Measurements from ENCODE around the gene FARP1. TPM values are rescaled to one million over a fixed set of nuclear protein-coding genes. Genes with fewer than 3 reads are reported as not detected.
A peak's percentile ranks its signal among the peaks of the same experiment; 100 is the strongest.

FARP1 gene
- total and polyA plus RNA-seq, 2 of the 13 experiments (the other 11 are each of a cell fraction or from before 2014, with no cell fraction given): 70.6 to 126 TPM

GRCh38 chr13:98265692-98266551, 123.0 kb downstream of the FARP1 start (continued):
- no peak for TF ChIP-seq MAZ (IDR thresholded peaks at IDR 0.05; ENCODE audit: borderline replicate concordance, low read depth, low read length)
- TF ChIP-seq MAZ (CRISPR knock-in tag; IDR thresholded peaks at IDR 0.05; ENCODE audit: low read depth): no peak; the same call in 1 of the 2 replicates
- TF ChIP-seq RERE (CRISPR knock-in tag; IDR thresholded peaks at IDR 0.05; ENCODE audit: low read depth): 0 out of 2 replicates have a peak, but pooled peaks have one; percentile 30
- peak; percentile 68; the same call in 1 of the 2 replicates for TF ChIP-seq ZBTB39 (CRISPR knock-in tag; IDR thresholded peaks at IDR 0.05)
- no peak for TF ChIP-seq MTF1 (CRISPR knock-in tag; IDR thresholded peaks at IDR 0.05)
- peak; percentile 39; the same call in 1 of the 2 replicates for TF ChIP-seq ZNF614 (CRISPR knock-in tag; IDR thresholded peaks at IDR 0.05; ENCODE audit: borderline replicate concordance)
- no peak for TF ChIP-seq HNRNPLL (IDR thresholded peaks at IDR 0.05; ENCODE audit: low read depth, low read length, poor library complexity, severe bottlenecking)
- TF ChIP-seq RFX3 (CRISPR knock-in tag; IDR thresholded peaks at IDR 0.05): no peak
- TF ChIP-seq ZNF414 (CRISPR knock-in tag; IDR thresholded peaks at IDR 0.05): peak; percentile 69; the same call in 1 of the 2 replicates
- TF ChIP-seq PRDM10 (CRISPR knock-in tag; IDR thresholded peaks at IDR 0.05; ENCODE audit: low read depth): no peak
- no peak for TF ChIP-seq PRPF4 (IDR thresholded peaks at IDR 0.05; ENCODE audit: low read depth, low read length, poor library complexity, severe bottlenecking)
- TF ChIP-seq ARHGAP35 (CRISPR knock-in tag; IDR thresholded peaks at IDR 0.05; ENCODE audit: borderline replicate concordance): no peak
- TF ChIP-seq ZNF292 (CRISPR knock-in tag; IDR thresholded peaks at IDR 0.05; ENCODE audit: borderline replicate concordance, low read depth): peak; percentile 87; the same call in 1 of the 2 replicates
- no peak for TF ChIP-seq HNRNPH1 (optimal IDR thresholded peaks at IDR 0.05; ENCODE audit: low read depth, low read length)
- TF ChIP-seq RFX1 (IDR thresholded peaks at IDR 0.05): no peak
- no peak for TF ChIP-seq ZNF557 (CRISPR knock-in tag; IDR thresholded peaks at IDR 0.05)

Data from HepG2 (cell line).